GM12878 (cell line): ENCODE data around the gene HTR6. TPM values are rescaled to one million over a fixed set of nuclear protein-coding genes. Genes with fewer than 3 reads are reported as not detected.

Source experiments
- ATAC-seq: fragments of 200-7000 bp; cut with Tn5 transposase; 3 replicates; pipeline ENCODE4 v1.9.1; 2020; ENCODE audit warnings: mild to moderate bottlenecking, moderate library complexity
- BruUV-seq: library from RNA; stranded (reverse); fragments of 400-500 nt; replicated peaks from 2 replicates; lab custom pipeline; 2021; lab: Mats Ljungman, UMichigan
- CTCF ChIA-PET: fragments of 300-600 bp; sonication (Branson Sonifier 250); formaldehyde crosslinking; extraction: SDS; loops from one replicate; lab custom pipeline; 2021; ENCODE audit warnings: inconsistent platforms; lab: Yijun Ruan, JAX
- POLR2A ChIA-PET: fragments of 350-600 bp; formaldehyde crosslinking; extraction: SDS; loops from one replicate; lab custom pipeline; 2021; ENCODE audit warnings: inconsistent platforms; lab: Charles Lee
- RAD21 ChIA-PET: fragments of 300-600 bp; sonication (Branson Sonifier 250); formaldehyde crosslinking; loops from one replicate; lab custom pipeline; 2023; ENCODE audit warnings: antibody characterized with exemption; ENCODE audit not compliant: unreplicated experiment; lab: Charles Lee
- SMC1A ChIA-PET: fragments of 300-600 bp; sonication (Branson Sonifier 250); formaldehyde crosslinking; loops from one replicate; lab custom pipeline; 2023; ENCODE audit not compliant: unreplicated experiment, uncharacterized antibody; lab: Charles Lee
- DNase-seq: peaks from one replicate; pipeline ENCODE4 v3.0.0-alpha.2; 2011; ENCODE audit warnings: low read depth, low spot score
- FAIRE-seq: peaks from 3 replicates; lab custom pipeline; 2011; peaks lifted over from hg19 to GRCh38; lab: Jason Lieb, UNC
- H2AFZ ChIP-seq: 2 replicates; pipeline ENCODE4 v1.6.0; 2011; ENCODE audit warnings: low read depth, low read length, control low read depth; ENCODE audit not compliant: control insufficient read depth
- H3K27ac ChIP-seq: 2 replicates; pipeline ENCODE4 v1.5.1; 2011; ENCODE audit warnings: control low read depth; ENCODE audit not compliant: control insufficient read depth, insufficient read depth
- H3K27me3 ChIP-seq, 2 experiments: replicated peaks in 1 of 2; 2 replicates each; pipeline versions ENCODE4 v1.6.0 to v1.6.1; 2011; ENCODE audit warnings: low read length in 1 of 2; ENCODE audit not compliant: control insufficient read depth in 2 of 2, insufficient read depth in 2 of 2
- H3K36me3 ChIP-seq, 2 experiments: 2 replicates each; pipeline ENCODE4 v1.5.1; 2011; ENCODE audit warnings: low read length in 1 of 2; ENCODE audit not compliant: control insufficient read depth in 2 of 2, insufficient read depth in 2 of 2
- H3K4me1 ChIP-seq: 2 replicates; pipeline ENCODE4 v1.6.1; 2011; ENCODE audit warnings: mild to moderate bottlenecking, low read length, moderate library complexity, mixed read lengths; ENCODE audit not compliant: control insufficient read depth, insufficient read depth
- H3K4me2 ChIP-seq: 2 replicates; pipeline ENCODE4 v1.6.0; 2011; ENCODE audit warnings: control low read depth; ENCODE audit not compliant: control insufficient read depth, insufficient read depth
- H3K4me3 ChIP-seq: fragments of 200-600 bp; sonication (generic); 2 replicates; pipeline ENCODE4 v1.5.1; 2016
- H3K79me2 ChIP-seq: 2 replicates; pipeline ENCODE4 v1.6.0; 2011; ENCODE audit warnings: low read length; ENCODE audit not compliant: control insufficient read depth, insufficient read depth
- H3K9ac ChIP-seq: 2 replicates; pipeline ENCODE4 v1.8.0; 2011; ENCODE audit warnings: low read length, control low read depth, mixed read lengths; ENCODE audit not compliant: control insufficient read depth, insufficient read depth
- H3K9me3 ChIP-seq: replicated peaks from 3 replicates; pipeline ENCODE4 v1.5.1; 2011; ENCODE audit warnings: mild to moderate bottlenecking, low read length; ENCODE audit not compliant: control insufficient read depth, insufficient read depth
- H4K20me1 ChIP-seq: 2 replicates; pipeline ENCODE4 v1.6.0; 2011; ENCODE audit not compliant: control insufficient read depth, insufficient read depth
- NFIC ChIP-seq: IDR thresholded peaks from 2 replicates; pipeline ENCODE4 v1.6.1; 2012; ENCODE audit warnings: low read depth, mild to moderate bottlenecking, inconsistent platforms, low read length, moderate library complexity
- SMARCA5 ChIP-seq: fragments of 450-650 bp; IDR thresholded peaks from 2 replicates; pipeline ENCODE4 v1.6.1; 2017; ENCODE audit warnings: mild to moderate bottlenecking
- SUZ12 ChIP-seq: fragments of 200-600 bp; sonication (generic); IDR thresholded peaks from one replicate; pipeline ENCODE4 v1.6.1; 2018; ENCODE audit warnings: antibody characterized with exemption, mild to moderate bottlenecking; ENCODE audit not compliant: unreplicated experiment
- WGBS: methylation state at CpG from one replicate; pipeline ENCODE4 v1.1.6; 2016; ENCODE audit warnings: low lambda C conversion rate; ENCODE audit not compliant: insufficient replicate concordance, insufficient coverage; ENCODE audit errors: missing lambda C conversion rate; 5-methylcytosine and 5-hydroxymethylcytosine counted together
- in situ Hi-C: fragments of 300-500 bp; cut with MboI; formaldehyde crosslinking; loops from 9 replicates; pipeline ENCODE4 v1.14.3; 2018; ENCODE audit warnings: mixed read lengths
- intact Hi-C: fragments of 100-400 bp; cut with micrococcal nuclease; formaldehyde crosslinking; loops from one replicate; pipeline ENCODE4 v1.14.2; 2022; ENCODE audit not compliant: unreplicated experiment
- polyA plus RNA-seq, 11 experiments: library from polyadenylated mRNA; depleted of rRNA in 4 of 11; unstranded in 6 of 11; stranded (reverse) in 5 of 11; fragments of >200 nt; fragmentation: Nextera tagmentation in 4 of 11; fragmentation: Illumina TruSeq in 1 of 11; extraction: Ambion mirVana in 4 of 11; extraction: Trizol in 1 of 11; gene quantifications; 1 replicate in 1 of 11; 2 replicates in 10 of 11; pipeline versions ENCODE4 v1.2.1 to v1.2.3, GENCODE V29; 2011 to 2016; ENCODE audit warnings: inconsistent platforms in 2 of 11, missing spikeins in 2 of 11, low read depth in 1 of 11
- total RNA-seq, 4 experiments: library from RNA; depleted of rRNA in 3 of 4; stranded (reverse); fragments of >200 nt in 3 of 4; fragmentation: Illumina TruSeq in 1 of 4; extraction: Trizol in 1 of 4; gene quantifications; 2 replicates each; pipeline versions ENCODE4 v1.2.1 to v1.2.3, GENCODE V29; 2013 to 2021

HTR6 gene
- total and polyA plus RNA-seq, 10 of the 15 experiments (the other 5 are each of a cell fraction or from before 2014, with no cell fraction given) = 0.03 to 5.3 (median 1.7) TPM; not detected in 2

DNA sequence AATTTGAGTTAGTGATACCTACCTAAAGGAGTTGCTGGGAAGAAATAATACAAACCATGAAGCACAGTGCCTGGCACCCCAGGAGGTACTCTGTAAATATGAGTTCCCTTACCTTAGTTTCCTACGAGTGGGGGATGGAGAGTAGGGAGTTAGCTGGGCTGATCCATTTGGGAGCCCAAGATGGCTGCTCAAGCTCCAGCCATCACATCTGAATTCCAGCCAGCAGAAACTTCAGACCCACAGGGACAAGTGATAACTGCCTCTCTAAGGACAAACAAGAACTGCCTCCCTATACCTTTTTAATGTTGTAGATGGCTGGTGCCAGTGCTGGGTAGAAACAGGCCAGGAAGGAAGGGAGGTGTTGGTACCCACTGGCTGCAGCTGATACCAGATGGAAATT lies 22.7 kb downstream of the HTR6 start:
- peaks cover 5% of the 10 kb centered on the region in 2 experiments; a peak in 2 of 4 replicates for H3K36me3 ChIP-seq
- WGBS = 95% methylated on average over 1 of the region's 1 CpG

GRCh38 chr1:19688041-19688842 lies 23.6 kb downstream of the HTR6 start:
- ATAC-seq = no peak
- no peaks in the 10 kb centered on the region for H3K79me2 ChIP-seq
- ChIA-PET CTCF (interaction anchor here (1.3 to 2.0 kb wide), 3 partner anchors 16 to 28 kb away, joined by 3 to 7 read pairs (median 5); no protein-coding TSS in a partner anchor), POLR2A (no interaction called here), RAD21 (no interaction called here), SMC1A (interaction anchor here (2.0 kb wide), 1 partner anchor 16 kb away, joined by 5 read pairs; no protein-coding TSS in a partner anchor)
- WGBS = 91% methylated on average over 19 of the region's 19 CpGs
- in situ Hi-C loops = no loop called here
- H4K20me1 ChIP-seq = no peaks in the 10 kb centered on the region
- H3K4me1 ChIP-seq = no peaks in the 10 kb centered on the region
- H3K36me3 ChIP-seq = peaks cover 5% of the 10 kb centered on the region in 2 experiments; a peak in 2 of 4 replicates
- DNase-seq = no peak
- intact Hi-C loops = no loop called here
- no peak overlapping the region for H2AFZ ChIP-seq
- no TSS peak for BruUV-seq
- no peak overlapping the region for H3K9ac ChIP-seq
- no peak overlapping the region for H3K4me2 ChIP-seq
- no peak overlapping the region for H3K27ac ChIP-seq
- no peak overlapping the region for H3K4me3 ChIP-seq
- FAIRE-seq = no peak
- H3K9me3 ChIP-seq = peaks cover 25% of the 10 kb centered on the region; the same call in 2 of the 3 replicates
- no peaks in the 10 kb centered on the region for H3K27me3 ChIP-seq
- no peak for TF ChIP-seq SUZ12

More for the DNA sequence above, 22.7 kb downstream of the HTR6 start:
- no peak overlapping the region for H3K4me2 ChIP-seq
- no peaks in the 10 kb centered on the region for H3K27me3 ChIP-seq
- FAIRE-seq (no peak), DNase-seq (no peak), ATAC-seq (no peak)
- no peak overlapping the region for H3K27ac ChIP-seq
- no peaks in the 10 kb centered on the region for H3K79me2 ChIP-seq
- in situ Hi-C loops = no loop called here
- H3K9ac ChIP-seq = no peak overlapping the region
- TF ChIP-seq SMARCA5 (0 out of 2 replicates have a peak, but pooled peaks have one; percentile 19), NFIC (no peak)
- intact Hi-C loops = no loop called here
- H3K4me1 ChIP-seq = no peaks in the 10 kb centered on the region
- BruUV-seq = no TSS peak
- RAD21 ChIA-PET = no interaction called here
- H4K20me1 ChIP-seq = no peaks in the 10 kb centered on the region
- SMC1A ChIA-PET = no interaction called here
- CTCF ChIA-PET = interaction anchor here (1.3 to 3.1 kb wide), 3 partner anchors 17 to 27 kb away, joined by 3 to 11 read pairs (median 5); no protein-coding TSS in a partner anchor
- POLR2A ChIA-PET = no interaction called here
- peaks cover 25% of the 10 kb centered on the region; the same call in 2 of the 3 replicates for H3K9me3 ChIP-seq
- no peak overlapping the region for H3K4me3 ChIP-seq
- no peak overlapping the region for H2AFZ ChIP-seq
